Hypothalamus (tissue), 51 donors: ENCODE data around the gene HSF5.

Source experiments
- DNase-seq, 51 donors: peaks; one replicate each; lab custom pipeline; 2025; lab: John Stamatoyannopoulos, UW

HSF5 gene

DNA sequence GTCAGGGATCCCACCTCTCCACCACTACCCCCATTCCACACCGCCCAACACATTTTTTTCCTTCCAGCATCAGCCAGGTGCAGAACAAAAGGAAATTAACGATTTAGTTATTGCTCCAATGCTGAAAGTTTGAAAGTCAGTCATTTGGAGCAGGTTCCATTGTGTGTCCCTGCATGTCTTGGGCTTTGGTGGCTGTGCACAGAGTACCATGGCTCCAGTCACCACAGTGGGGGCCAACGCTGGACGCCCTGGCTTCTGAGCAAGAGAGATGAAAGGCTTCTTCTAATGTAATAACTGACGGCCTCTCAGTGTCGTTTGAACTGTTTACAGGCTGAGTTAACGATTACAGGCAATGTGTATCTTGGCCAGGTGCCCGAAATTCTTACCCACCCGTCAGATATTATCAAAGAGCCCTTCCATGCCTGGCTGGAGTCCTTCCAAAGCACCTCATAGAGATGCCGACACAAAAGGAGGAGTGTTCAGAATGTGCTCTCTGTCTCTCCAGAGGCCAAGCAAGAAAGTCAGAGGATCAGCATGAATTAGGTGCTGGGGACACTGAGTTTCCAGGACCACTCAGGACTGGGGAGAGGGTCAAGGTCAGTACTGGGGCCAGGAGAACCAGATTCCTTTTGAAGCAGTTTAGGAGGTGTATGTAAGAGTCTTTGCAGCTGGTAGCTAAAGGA, 96.8 kb downstream of the HSF5 start:
- peak in 1 of 51 donors; percentile 12 for DNase-seq

DNA sequence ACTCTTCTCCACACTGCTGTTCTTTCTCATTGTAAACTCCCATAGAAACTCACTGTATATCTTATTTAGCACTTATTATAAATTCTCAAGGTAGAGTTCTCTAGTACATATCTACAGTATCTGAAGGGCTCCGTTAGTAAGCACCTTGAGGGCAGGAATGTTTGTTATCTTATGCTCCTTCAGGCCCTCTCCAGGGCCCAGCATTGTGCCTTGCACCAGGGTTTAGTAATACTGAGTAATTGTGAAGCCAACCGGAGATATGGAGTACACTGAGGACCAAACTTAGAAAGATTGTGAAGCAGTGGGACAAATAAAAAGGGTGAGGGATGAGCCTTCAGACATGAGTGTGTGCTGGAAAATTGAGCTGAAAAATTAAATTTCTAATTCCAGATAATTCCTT, 97.3 kb downstream of the HSF5 start:
- DNase-seq: no peak

- DNase-seq: no peak
Observed at GRCh38 chr17:58388302-58389190, 99.7 kb downstream of the HSF5 start.

DNA sequence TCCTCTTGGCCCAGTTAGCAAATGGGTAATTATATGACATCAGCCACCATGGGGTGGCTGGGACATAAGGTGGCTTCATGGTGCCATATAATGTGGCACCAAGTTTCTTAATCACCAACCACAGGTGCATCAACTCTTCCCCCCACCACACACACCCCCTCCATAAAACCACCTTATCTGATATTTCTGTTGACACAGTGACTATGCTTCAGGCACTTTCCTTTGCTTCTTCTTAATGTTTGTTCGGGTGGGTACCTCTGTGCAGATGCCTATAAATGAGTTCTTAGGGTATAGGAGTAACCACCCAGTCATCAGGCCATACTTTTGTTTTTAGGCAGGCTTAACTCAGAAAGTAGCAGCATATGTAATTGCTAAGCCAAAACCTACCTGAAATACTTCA, 100.4 kb downstream of the HSF5 start:
- DNase-seq: no peak

GRCh38 chr17:58386708-58387107, 101.5 kb downstream of the HSF5 start:
- no peak for DNase-seq

- no peak for DNase-seq
Observed at GRCh38 chr17:58385359-58385899, 102.8 kb downstream of the HSF5 start.

GRCh38 chr17:58384897-58385296, 103.3 kb downstream of the HSF5 start:
- DNase-seq: no peak

DNA sequence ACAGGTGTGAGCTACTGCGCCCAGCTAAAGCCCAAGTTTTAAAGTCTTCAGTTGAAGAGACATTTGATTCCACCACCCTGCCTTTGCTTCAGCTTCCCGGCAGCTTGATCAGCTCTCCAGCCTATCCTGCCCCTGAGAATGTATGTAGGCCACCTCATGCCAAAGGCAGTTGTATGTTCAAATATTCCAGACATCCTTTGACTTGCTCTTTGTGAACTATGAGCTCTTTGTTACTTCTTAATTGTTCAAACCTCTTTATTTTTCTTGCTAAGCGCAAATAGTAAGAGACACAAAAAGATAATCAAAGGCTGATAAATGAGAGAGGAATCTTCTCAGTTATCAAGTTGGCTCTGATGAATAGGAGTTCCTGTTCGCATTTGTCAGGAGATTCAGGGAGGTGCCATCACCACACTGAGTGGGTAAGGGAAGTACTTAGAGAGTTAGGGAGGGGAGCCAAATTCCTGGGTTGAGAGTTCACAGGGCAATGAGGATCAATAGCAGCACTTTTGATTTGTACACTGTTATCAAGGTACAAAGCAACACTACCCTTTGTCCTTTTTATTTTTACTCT, 104.2 kb downstream of the HSF5 start:
- DNase-seq: no peak

GRCh38 chr17:58382872-58383242, 105.4 kb downstream of the HSF5 start:
- no peak for DNase-seq

GRCh38 chr17:58382108-58382871, 105.9 kb downstream of the HSF5 start:
- no peak for DNase-seq

GRCh38 chr17:58381124-58382035, 106.8 kb downstream of the HSF5 start:
- DNase-seq: peak in 3 of 51 donors; percentile 4 to 17 (median 7)

DNA sequence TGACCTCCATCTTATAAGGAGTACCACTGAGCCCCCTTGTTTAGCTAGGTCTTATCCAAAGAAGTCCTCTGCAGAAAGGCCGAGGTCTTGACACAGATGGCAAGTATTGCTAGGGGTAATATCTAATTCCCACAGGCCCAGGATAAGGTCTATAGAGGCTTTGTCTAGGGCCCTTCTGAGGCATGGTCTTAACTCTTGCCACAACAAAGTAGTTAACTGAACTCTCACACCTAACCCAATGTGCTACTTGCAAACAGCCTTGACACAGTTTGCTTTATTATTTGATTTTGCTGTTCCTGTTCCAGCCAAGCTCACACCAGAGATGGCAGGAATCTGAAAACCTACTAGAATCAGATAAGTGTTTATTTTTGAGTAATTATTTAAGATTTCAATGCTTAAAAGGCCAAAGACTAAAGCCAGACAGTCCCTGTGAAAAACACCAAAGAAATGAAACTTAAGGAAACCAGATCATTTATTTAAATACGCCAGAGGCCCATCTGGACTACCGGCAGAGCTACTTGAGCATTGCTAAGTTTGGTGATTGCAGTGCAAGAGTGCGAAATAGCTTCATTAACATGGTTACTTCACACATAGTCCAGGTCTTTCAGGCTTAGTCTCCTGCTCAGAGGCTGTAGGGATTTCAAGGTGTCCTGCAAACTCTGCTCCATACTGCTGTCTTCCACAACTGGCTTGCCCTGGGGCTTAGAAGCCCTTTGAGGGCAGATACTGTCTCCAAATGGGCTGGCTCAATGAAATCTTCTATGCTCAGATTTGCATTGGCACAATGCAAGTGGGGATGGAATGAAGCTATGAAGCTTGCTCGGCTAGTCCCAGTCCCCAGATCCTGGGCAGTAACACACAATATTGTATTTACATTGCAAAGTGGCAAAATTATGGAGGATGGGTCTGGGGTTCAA, 107.7 kb downstream of the HSF5 start:
- no peak for DNase-seq

GRCh38 chr17:58379511-58379824, 108.7 kb downstream of the HSF5 start:
- DNase-seq: no peak

DNA sequence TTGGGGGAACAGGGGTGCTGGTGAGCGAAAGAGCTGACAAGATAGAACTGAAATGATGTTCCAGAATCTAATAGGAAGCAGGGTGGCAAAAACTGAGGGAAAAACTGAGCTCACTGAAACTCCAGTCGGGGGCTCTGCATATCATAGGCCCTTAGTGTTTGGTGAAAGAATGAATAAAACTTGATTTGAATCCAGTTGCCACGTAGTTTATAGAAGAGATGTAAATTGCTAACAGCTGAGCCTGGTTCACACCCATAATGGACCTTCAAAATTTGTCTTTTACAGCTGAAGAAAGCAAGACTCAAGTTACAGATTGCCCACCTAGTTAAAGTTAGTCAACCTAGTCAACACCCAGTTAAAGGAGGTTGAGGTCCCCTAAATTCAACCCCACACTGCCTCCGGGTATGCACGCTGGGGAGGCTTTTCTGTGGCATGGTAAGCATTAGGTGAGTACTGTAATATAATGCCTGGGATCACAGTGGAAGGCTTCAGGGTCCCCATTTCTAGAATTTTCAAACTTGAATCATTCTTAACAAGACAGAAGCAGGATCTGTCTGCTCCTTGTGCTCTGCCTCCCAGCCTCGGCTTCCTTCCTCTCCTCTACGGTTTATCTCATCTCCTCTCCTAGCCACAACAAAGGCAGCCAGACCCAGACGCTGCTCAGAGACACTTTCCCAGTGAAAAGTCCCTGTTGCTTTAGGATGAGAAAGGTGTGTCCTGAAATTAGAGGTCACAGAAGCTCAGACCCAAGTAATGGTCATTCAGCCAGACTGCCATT, 109.3 kb downstream of the HSF5 start:
- DNase-seq: no peak

DNA sequence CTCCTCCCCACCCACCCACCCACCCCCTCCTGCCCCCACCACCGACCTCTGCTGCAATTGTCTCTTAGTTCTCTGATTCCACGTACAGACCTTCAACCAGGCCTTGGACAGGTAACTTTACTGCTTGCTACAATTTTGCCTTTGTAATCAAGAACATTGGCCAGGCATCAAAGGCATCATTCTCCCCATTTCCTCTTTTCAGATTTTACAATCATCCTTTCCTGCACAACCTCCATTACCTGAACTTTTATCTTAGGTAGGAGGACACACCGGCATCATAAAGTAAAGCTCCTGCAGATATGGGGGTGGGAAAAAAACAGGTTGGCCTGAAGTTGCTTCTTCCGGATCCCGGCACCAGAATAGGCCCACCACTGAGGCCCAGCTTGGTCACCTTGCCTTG, 110.5 kb downstream of the HSF5 start:
- no peak for DNase-seq

GRCh38 chr17:58377093-58377601, 111.1 kb downstream of the HSF5 start:
- DNase-seq: no peak

- DNase-seq: no peak
Observed at GRCh38 chr17:58376472-58377000, 111.7 kb downstream of the HSF5 start.
